CD4-positive, alpha-beta T cell (primary cell): ENCODE results near the gene PMS1. TPM values are rescaled to one million over a fixed set of nuclear protein-coding genes. Genes with fewer than 3 reads are reported as not detected.
"Not testable (repeated sequence)": the region's sequence is repeated elsewhere in the genome, so short reads cannot be mapped to it uniquely, and the experiment has no call there.

ENCODE experiments used
- ATAC-seq: fragments of 200-7000 bp; cut with Tn5 transposase; one replicate; pipeline ENCODE4 v1.10.0; 2022; ENCODE audit warnings: mild to moderate bottlenecking; ENCODE audit not compliant: poor library complexity
- CTCF ChIA-PET: fragments of 350-600 bp; sonication (Branson Sonifier 250); formaldehyde crosslinking; loops from one replicate; lab custom pipeline; 2021; ENCODE audit warnings: antibody characterized with exemption, inconsistent platforms; lab: Charles Lee
- POLR2A ChIA-PET: fragments of 350-600 bp; sonication (Branson Sonifier 250); formaldehyde crosslinking; loops from one replicate; lab custom pipeline; 2021; ENCODE audit warnings: antibody characterized with exemption, inconsistent platforms; lab: Charles Lee
- DNase-seq, 14 experiments: peaks; one replicate each; pipeline ENCODE4 v3.0.0-alpha.2; 2013 to 2020; ENCODE audit warnings: mixed read lengths in 2 of 14
- H3K27ac ChIP-seq, 2 donors: one replicate each; pipeline versions ENCODE4 v1.5.1 to v1.7.0; 2013; ENCODE audit warnings: low read length in 2 of 2, low read depth in 1 of 2, mild to moderate bottlenecking in 1 of 2
- H3K27me3 ChIP-seq, 2 experiments: 1 replicate in 1 of 2; 2 replicates in 1 of 2; pipeline versions ENCODE4 v1.6.1 to v1.7.0; 2013; ENCODE audit warnings: low read length in 2 of 2, control low read depth in 1 of 2, mild to moderate bottlenecking in 1 of 2, moderate library complexity in 1 of 2; ENCODE audit not compliant: insufficient read depth in 2 of 2, control insufficient read depth in 1 of 2
- H3K36me3 ChIP-seq: one replicate; pipeline ENCODE4 v1.6.1; 2013; ENCODE audit warnings: low read length, control low read depth; ENCODE audit not compliant: insufficient read depth
- H3K4me1 ChIP-seq: one replicate; pipeline ENCODE4 v1.6.1; 2013; ENCODE audit warnings: low read length, control low read depth; ENCODE audit not compliant: insufficient read depth
- H3K4me3 ChIP-seq: one replicate; pipeline ENCODE4 v1.5.1; 2013; ENCODE audit warnings: mild to moderate bottlenecking, low read length, moderate library complexity
- H3K9me3 ChIP-seq, 2 experiments: 1 replicate in 1 of 2; 2 replicates in 1 of 2; pipeline versions ENCODE4 v1.6.1 to v1.7.0; 2013; ENCODE audit warnings: low read length in 2 of 2, mild to moderate bottlenecking in 2 of 2, control low read depth in 1 of 2, moderate library complexity in 1 of 2; ENCODE audit not compliant: control insufficient read depth in 1 of 2, insufficient read depth in 1 of 2
- H3K27ac Mint-ChIP-seq: one replicate; pipeline ENCODE4 v1.8.0; 2020; ENCODE audit warnings: mixed read lengths
- H3K27me3 Mint-ChIP-seq: one replicate; pipeline ENCODE4 v1.8.0; 2021; ENCODE audit warnings: mixed read lengths
- H3K36me3 Mint-ChIP-seq: one replicate; pipeline ENCODE4 v1.8.0; 2021; ENCODE audit warnings: low read depth, mixed read lengths
- H3K4me1 Mint-ChIP-seq: one replicate; pipeline ENCODE4 v1.8.0; 2021; ENCODE audit warnings: low read depth, mixed read lengths
- H3K4me3 Mint-ChIP-seq: one replicate; pipeline ENCODE4 v1.8.0; 2020; ENCODE audit warnings: mild to moderate bottlenecking, mixed read lengths
- H3K9me3 Mint-ChIP-seq: one replicate; pipeline ENCODE4 v1.8.0; 2020; ENCODE audit warnings: mixed read lengths
- intact Hi-C, 2 experiments: fragments of 100-400 bp; cut with DNase I in 1 of 2; cut with micrococcal nuclease in 1 of 2; formaldehyde crosslinking; loops; one replicate each; pipeline versions ENCODE4 v1.15.1 to v1.9.0; 2023 to 2025; cut with DNase I, micrococcal nuclease
- total RNA-seq, 174 experiments: library from RNA in 2 of 174; stranded (reverse) in 2 of 174; gene quantifications; one replicate each; pipeline ENCODE4 v1.2.3 and lab custom pipeline; 2021 to 2026
- TF ChIP-seq, protein P1 (sequence below): fragments of 200-600 bp; IDR thresholded peaks from one replicate; pipeline ENCODE4 v1.8.0; 2022; ENCODE audit warnings: antibody characterized with exemption, mild to moderate bottlenecking

The PMS1 gene
- total RNA-seq, 2 experiments from 2014 or later, result 9.6 to 9.8 TPM

DNA sequence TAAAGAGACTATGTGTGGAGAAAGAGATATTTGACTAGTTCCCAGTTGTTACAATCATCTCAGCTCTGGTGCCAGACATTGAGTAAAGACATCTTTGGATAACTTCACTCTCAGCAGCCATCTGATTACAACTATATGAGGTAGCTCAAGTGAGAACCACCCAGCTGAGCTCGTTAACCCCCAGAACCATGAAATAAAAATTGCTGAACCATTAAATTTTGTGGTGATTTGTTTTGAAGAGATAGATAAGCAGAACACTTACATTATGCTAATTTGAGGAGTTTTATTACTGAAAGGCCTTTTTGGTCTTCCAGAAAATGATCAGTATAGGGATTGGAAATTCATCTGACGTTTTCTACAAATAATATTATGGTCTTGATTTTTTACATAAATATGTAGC lies 101.1 kb downstream of the PMS1 start:
- Mint-ChIP-seq H3K4me3 (no peak overlapping the region), H3K27ac (no peak overlapping the region), H3K36me3 (no peaks in the 10 kb centered on the region), H3K27me3 (peaks cover 10% of the 10 kb centered on the region), H3K9me3 (peaks cover 10% of the 10 kb centered on the region), H3K4me1 (no peaks in the 10 kb centered on the region)
- Histone ChIP-seq H3K4me1 (no peaks in the 10 kb centered on the region), H3K27ac (no peak overlapping the region), H3K27me3 (no peaks in the 10 kb centered on the region), H3K9me3 (no peaks in the 10 kb centered on the region), H3K36me3 (no peaks in the 10 kb centered on the region), H3K4me3 (no peak overlapping the region)
- TF ChIP-seq, protein P1, sequence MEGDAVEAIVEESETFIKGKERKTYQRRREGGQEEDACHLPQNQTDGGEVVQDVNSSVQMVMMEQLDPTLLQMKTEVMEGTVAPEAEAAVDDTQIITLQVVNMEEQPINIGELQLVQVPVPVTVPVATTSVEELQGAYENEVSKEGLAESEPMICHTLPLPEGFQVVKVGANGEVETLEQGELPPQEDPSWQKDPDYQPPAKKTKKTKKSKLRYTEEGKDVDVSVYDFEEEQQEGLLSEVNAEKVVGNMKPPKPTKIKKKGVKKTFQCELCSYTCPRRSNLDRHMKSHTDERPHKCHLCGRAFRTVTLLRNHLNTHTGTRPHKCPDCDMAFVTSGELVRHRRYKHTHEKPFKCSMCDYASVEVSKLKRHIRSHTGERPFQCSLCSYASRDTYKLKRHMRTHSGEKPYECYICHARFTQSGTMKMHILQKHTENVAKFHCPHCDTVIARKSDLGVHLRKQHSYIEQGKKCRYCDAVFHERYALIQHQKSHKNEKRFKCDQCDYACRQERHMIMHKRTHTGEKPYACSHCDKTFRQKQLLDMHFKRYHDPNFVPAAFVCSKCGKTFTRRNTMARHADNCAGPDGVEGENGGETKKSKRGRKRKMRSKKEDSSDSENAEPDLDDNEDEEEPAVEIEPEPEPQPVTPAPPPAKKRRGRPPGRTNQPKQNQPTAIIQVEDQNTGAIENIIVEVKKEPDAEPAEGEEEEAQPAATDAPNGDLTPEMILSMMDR, result no peak
- intact Hi-C loops, result no loop called here
- DNase-seq (no peak), ATAC-seq (no peak)
- ChIA-PET CTCF (no interaction called here), POLR2A (no interaction called here)

- H3K4me3 ChIP-seq, ATAC-seq, H3K4me1 ChIP-seq, H3K4me1 Mint-ChIP-seq, H3K9me3 ChIP-seq, H3K36me3 Mint-ChIP-seq, CTCF ChIA-PET, H3K27me3 ChIP-seq, intact Hi-C loops, POLR2A ChIA-PET, H3K27ac ChIP-seq, H3K36me3 ChIP-seq, DNase-seq, H3K9me3 Mint-ChIP-seq, H3K27ac Mint-ChIP-seq, H3K4me3 Mint-ChIP-seq: not testable (repeated sequence)
- H3K27me3 Mint-ChIP-seq, result peaks cover 14% of the 10 kb centered on the region
Observed at GRCh38 chr2:189892546-189893294, 108.5 kb downstream of the PMS1 start.

DNA sequence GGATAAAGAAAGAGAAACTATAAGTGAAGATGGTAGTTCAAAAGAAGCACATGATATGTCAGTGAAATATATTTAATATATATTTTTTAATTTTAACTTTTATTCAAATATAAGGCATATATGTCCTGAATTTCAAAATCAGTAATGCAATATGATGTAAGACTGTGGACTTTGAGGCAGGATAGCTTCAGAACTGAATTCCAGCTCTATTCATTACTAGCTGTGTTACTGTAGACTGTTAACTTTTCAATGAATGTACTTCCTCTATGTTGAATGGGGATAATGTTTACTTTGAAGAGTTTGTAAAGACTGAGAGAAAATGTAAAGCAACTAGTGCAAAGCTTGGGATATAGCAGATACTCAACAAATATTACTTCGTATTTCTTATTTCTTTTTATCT lies 112.6 kb downstream of the PMS1 start:
- Histone ChIP-seq H3K4me1 (no peaks in the 10 kb centered on the region), H3K36me3 (no peaks in the 10 kb centered on the region), H3K9me3 (no peaks in the 10 kb centered on the region), H3K27me3 (peaks cover 2 to 4% of the 10 kb centered on the region in 2 experiments), H3K4me3 (no peak overlapping the region), H3K27ac (no peak overlapping the region)
- DNase-seq (no peak), ATAC-seq (no peak)
- no peaks in the 10 kb centered on the region for H3K36me3 Mint-ChIP-seq
- H3K27me3 Mint-ChIP-seq, result peaks cover 3% of the 10 kb centered on the region
- TF ChIP-seq, protein P1, result no peak
- ChIA-PET CTCF (no interaction called here), POLR2A (no interaction called here)
- no peak overlapping the region for H3K27ac Mint-ChIP-seq
- no peaks in the 10 kb centered on the region for H3K9me3 Mint-ChIP-seq
- H3K4me1 Mint-ChIP-seq, result no peaks in the 10 kb centered on the region
- intact Hi-C loops, result no loop called here
- no peak overlapping the region for H3K4me3 Mint-ChIP-seq

GRCh38 chr2:189899101-189899500 lies 114.9 kb downstream of the PMS1 start:
- Mint-ChIP-seq H3K27ac (no peak overlapping the region), H3K9me3 (no peaks in the 10 kb centered on the region), H3K36me3 (no peaks in the 10 kb centered on the region), H3K4me1 (no peaks in the 10 kb centered on the region), H3K27me3 (no peaks in the 10 kb centered on the region), H3K4me3 (no peak overlapping the region)
- ATAC-seq (no peak), DNase-seq (no peak)
- no peak overlapping the region for H3K27ac ChIP-seq
- POLR2A ChIA-PET, result no interaction called here
- H3K36me3 ChIP-seq, result no peaks in the 10 kb centered on the region
- no peaks in the 10 kb centered on the region for H3K9me3 ChIP-seq
- peaks cover 0 to 4% of the 10 kb centered on the region in 2 experiments for H3K27me3 ChIP-seq
- H3K4me1 ChIP-seq, result no peaks in the 10 kb centered on the region
- CTCF ChIA-PET, result no interaction called here
- TF ChIP-seq, protein P1, result no peak
- no peak overlapping the region for H3K4me3 ChIP-seq
- intact Hi-C loops, result no loop called here
